Astrocyte of the cerebellum (primary cell): ENCODE data around the gene IFNK.

Experiments
- DNase-seq: peaks from one replicate; pipeline ENCODE4 v3.0.0-alpha.2; 2011; ENCODE audit warnings: low read depth
- H3K4me3 ChIP-seq: 2 replicates; pipeline ENCODE4 v1.5.1; 2011; ENCODE audit warnings: mild to moderate bottlenecking, low read depth, low read length, moderate library complexity
- in situ Hi-C: cut with HindIII; loops from 2 replicates; pipeline ENCODE4 v1.10.0; 2017; ENCODE audit warnings: low sequenced_read_pairs
- TF ChIP-seq, protein P1 (sequence below): IDR thresholded peaks from 2 replicates; pipeline ENCODE4 v1.5.1; 2012; ENCODE audit warnings: low read length, low read depth, moderate library complexity, mild to moderate bottlenecking; ENCODE audit errors: missing control alignments

The IFNK gene

DNA sequence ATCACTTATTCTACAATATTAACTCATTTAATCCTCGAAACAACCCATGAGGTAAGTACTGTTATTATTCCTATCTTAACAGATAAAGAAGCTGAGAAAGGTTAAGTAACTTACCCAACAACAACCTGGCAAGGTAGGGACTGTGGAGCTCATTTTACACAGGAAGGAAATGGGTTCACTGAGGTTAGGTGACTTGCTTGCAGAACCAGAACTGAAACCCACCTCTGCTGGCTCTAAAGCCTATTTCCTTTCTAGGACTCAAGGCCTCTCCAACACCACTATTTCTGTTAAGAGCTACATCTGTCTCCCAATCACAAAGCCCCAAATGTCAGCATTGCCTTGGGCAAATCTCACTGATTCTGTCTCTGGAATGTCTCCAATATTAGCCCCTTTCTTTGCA is 38.9 kb upstream of the IFNK start:
- no peak for DNase-seq
- in situ Hi-C loops = no loop called here
- H3K4me3 ChIP-seq = no peak overlapping the region
- TF ChIP-seq, protein P1, sequence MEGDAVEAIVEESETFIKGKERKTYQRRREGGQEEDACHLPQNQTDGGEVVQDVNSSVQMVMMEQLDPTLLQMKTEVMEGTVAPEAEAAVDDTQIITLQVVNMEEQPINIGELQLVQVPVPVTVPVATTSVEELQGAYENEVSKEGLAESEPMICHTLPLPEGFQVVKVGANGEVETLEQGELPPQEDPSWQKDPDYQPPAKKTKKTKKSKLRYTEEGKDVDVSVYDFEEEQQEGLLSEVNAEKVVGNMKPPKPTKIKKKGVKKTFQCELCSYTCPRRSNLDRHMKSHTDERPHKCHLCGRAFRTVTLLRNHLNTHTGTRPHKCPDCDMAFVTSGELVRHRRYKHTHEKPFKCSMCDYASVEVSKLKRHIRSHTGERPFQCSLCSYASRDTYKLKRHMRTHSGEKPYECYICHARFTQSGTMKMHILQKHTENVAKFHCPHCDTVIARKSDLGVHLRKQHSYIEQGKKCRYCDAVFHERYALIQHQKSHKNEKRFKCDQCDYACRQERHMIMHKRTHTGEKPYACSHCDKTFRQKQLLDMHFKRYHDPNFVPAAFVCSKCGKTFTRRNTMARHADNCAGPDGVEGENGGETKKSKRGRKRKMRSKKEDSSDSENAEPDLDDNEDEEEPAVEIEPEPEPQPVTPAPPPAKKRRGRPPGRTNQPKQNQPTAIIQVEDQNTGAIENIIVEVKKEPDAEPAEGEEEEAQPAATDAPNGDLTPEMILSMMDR = no peak

DNA sequence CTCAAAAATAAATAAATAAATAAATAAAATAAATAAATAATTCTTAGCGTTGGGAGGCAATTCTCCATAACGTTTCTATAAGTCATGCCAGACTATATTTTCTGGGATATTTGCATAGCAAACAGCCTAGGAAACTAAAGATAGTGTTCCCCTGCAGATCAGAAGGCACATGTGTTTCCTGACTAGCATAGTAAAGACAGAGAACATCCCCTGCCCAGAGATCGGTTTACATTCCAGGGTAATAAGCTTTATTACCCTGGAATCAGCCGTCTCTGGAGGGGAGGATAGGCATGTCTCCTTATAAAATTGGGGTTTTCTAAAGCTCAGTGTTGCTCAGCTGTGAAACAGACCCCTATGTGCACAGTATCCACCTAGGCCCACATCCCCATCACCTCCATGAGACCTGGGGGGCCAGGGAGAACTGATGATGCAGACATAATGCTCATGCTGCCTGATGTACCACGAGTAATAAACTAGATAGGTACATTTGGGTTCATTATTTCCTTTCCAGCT is 36.9 kb upstream of the IFNK start:
- in situ Hi-C loops = no loop called here
- DNase-seq = no peak
- TF ChIP-seq, protein P1 = no peak

DNA sequence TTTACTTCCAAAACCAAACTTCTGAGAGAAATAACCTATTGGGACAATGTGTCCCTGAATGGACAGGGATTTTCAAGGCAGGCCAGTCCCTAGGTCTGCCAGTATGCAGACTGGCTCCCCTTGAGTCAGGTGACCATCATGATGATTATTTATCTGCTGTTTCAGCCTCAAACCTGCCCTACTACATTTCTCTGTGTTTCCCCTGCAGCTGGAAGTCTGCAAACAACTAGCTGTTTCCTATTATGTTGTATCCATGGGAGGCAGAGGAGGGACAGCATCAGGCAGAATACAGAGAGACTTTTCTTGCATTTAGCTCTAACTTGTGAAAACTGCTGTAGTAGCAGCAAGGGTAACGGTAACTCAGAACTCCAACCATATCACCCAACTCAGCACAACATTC is 36.2 kb upstream of the IFNK start:
- TF ChIP-seq, protein P1 = no peak
- in situ Hi-C loops = no loop called here
- H3K4me3 ChIP-seq = no peak overlapping the region
- DNase-seq = no peak

More for the DNA sequence above, 36.9 kb upstream of the IFNK start:
- no peak overlapping the region for H3K4me3 ChIP-seq

DNA sequence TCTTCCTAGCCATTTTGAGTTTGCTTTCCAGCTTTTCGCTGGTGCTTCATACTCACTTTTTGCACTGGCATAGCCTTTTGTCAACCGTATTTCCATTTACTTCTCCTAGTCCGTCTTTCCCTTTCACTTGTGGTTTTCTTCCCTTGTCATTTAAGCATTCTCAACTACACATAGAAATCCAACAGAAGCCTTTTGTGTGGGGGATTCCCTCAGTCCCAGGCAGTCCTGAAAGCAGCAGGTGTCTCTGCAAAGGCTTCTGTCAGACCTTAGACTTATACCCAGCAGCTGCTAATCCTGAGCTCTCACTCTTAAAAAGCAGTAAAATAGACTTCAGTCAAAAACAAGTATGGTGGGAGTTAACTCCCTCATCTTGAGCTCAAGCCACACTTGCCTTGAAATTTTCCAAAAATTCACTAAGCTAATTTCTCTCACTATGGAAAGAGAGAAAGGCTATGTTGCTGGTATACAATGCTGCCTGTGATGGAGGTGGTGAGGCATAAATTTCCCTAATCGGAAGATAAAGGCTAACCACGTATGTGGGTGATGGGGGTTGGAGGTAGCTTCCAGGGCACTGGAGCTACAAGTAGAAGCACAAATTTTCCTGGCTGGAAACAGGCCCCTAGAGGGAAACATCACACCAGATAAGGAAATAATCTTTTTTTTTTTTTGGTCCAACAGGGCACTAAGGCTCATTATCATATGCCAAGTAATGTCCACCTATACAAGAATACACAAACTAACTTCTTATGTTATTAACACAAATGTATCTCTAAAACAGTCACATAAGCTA is 34.8 kb upstream of the IFNK start:
- in situ Hi-C loops = no loop called here
- no peak for DNase-seq
- H3K4me3 ChIP-seq = no peak overlapping the region
- TF ChIP-seq, protein P1 = no peak

DNA sequence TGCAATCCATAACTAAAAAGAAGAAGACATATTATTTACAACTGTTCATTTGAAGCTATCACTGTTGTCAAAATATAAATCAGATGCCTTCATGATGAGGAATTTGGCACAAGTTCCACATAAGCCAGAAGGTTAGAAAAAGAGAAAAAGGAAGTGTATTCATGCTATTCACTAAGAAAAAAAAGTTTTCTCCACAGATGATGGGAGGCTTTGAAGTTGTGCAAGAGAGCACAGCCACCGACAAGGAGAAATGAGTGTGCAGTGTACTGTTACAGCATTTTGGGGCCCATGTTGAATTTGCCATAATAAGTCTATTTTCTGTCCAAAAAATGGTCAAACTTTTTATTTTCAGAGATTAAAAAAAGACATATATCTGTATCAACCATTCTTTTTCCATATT is 32.9 kb upstream of the IFNK start:
- no peak overlapping the region for H3K4me3 ChIP-seq
- in situ Hi-C loops = no loop called here
- TF ChIP-seq, protein P1 = no peak
- no peak for DNase-seq

DNA sequence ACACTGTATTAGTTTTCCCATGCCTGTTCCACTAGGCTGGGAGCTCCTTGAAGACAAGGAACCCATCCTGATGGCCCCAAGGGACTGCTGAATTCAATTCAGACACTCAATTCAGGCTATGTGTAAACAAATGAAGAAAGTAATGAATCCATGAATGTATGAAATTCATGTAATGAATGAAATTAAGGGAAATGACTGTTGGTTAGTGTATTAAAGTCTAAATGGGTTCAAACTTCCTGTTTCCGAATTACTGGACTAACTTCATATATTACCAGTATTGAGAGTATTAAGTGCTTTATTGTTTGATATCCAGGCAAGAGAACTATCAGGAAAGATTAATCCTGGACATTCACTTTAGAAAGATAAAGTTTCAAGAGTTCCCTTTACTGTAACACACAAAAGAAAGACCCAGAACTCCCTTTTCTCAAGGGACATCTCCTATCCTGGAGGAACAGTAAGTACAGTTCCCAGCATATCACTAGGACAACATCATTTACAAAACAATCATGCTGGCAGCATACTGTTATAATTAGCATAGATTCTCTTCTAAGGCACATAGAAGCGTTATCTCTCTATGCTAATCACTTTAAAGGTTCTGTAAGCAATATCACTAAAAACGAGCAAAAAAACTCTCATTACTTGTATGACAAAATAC is 28.5 kb upstream of the IFNK start:
- in situ Hi-C loops = no loop called here

More for the DNA sequence above, 28.5 kb upstream of the IFNK start:
- no peak overlapping the region for H3K4me3 ChIP-seq
- TF ChIP-seq, protein P1 = no peak
- no peak for DNase-seq
